Hepatocyte (in vitro differentiated cells): ENCODE measurements around the gene PDIA6. TPM values are rescaled to one million over a fixed set of nuclear protein-coding genes. Genes with fewer than 3 reads are reported as not detected.
"Not testable (repeated sequence)": the region's sequence is repeated elsewhere in the genome, so short reads cannot be mapped to it uniquely, and the experiment has no call there.

Experiments used
- DNase-seq: peaks from one replicate; pipeline ENCODE4 v3.0.0-alpha.2; 2016; ENCODE audit warnings: low spot score
- H2AFZ ChIP-seq: fragments of 200-600 bp; sonication (generic); 2 replicates; pipeline ENCODE4 v1.6.0; 2016; ENCODE audit warnings: antibody characterized with exemption, mild to moderate bottlenecking
- H3K27ac ChIP-seq: fragments of 200-600 bp; sonication (generic); 2 replicates; pipeline ENCODE4 v1.5.1; 2016; ENCODE audit warnings: mild to moderate bottlenecking
- H3K27me3 ChIP-seq: fragments of 200-600 bp; sonication (generic); 2 replicates; pipeline ENCODE4 v1.6.1; 2016
- H3K36me3 ChIP-seq: fragments of 200-600 bp; sonication (generic); replicated peaks from 2 replicates; pipeline ENCODE4 v1.5.1; 2016; ENCODE audit warnings: low read depth; ENCODE audit not compliant: insufficient read depth
- H3K4me1 ChIP-seq: fragments of 200-600 bp; sonication (generic); 2 replicates; pipeline ENCODE4 v1.5.1; 2016; ENCODE audit warnings: mild to moderate bottlenecking, moderate library complexity; ENCODE audit not compliant: insufficient read depth
- H3K4me2 ChIP-seq: fragments of 200-600 bp; sonication (generic); 2 replicates; pipeline ENCODE4 v1.6.0; 2016
- H3K4me3 ChIP-seq: fragments of 200-600 bp; sonication (generic); 2 replicates; pipeline ENCODE4 v1.5.1; 2016; ENCODE audit warnings: mild to moderate bottlenecking
- H3K79me2 ChIP-seq: fragments of 200-600 bp; sonication (generic); 2 replicates; pipeline ENCODE4 v1.6.0; 2017; ENCODE audit warnings: mild to moderate bottlenecking
- H3K9me2 ChIP-seq: fragments of 200-600 bp; sonication (generic); replicated peaks from 2 replicates; pipeline ENCODE4 v1.6.0; 2017; ENCODE audit warnings: mild to moderate bottlenecking; ENCODE audit not compliant: insufficient read depth
- H3K9me3 ChIP-seq: fragments of 200-600 bp; sonication (generic); 2 replicates; pipeline ENCODE4 v1.5.1; 2016; ENCODE audit warnings: low read depth, mild to moderate bottlenecking
- H4K20me1 ChIP-seq: fragments of 200-600 bp; sonication (generic); 2 replicates; pipeline ENCODE4 v1.6.0; 2016; ENCODE audit warnings: mild to moderate bottlenecking; ENCODE audit not compliant: insufficient read depth, poor library complexity, severe bottlenecking
- EZH2 ChIP-seq: fragments of 200-600 bp; sonication (generic); IDR thresholded peaks from 2 replicates; pipeline ENCODE4 v1.6.1; 2016; ENCODE audit warnings: antibody characterized with exemption, mild to moderate bottlenecking, borderline replicate concordance
- EZH2phosphoT487 ChIP-seq: fragments of 200-600 bp; sonication (generic); IDR thresholded peaks from one replicate; pipeline ENCODE4 v1.6.1; 2018; ENCODE audit warnings: antibody characterized with exemption, mild to moderate bottlenecking, low read depth, moderate library complexity; ENCODE audit not compliant: unreplicated experiment, severe bottlenecking
- WGBS: methylation state at CpG from one replicate; pipeline ENCODE4 v1.1.6; 2016; ENCODE audit warnings: low lambda C conversion rate; ENCODE audit errors: missing lambda C conversion rate; 5-methylcytosine and 5-hydroxymethylcytosine counted together
- polyA plus RNA-seq: library from polyadenylated mRNA; unstranded; fragments of >200 nt; fragmentation: Nextera tagmentation; extraction: Ambion mirVana; gene quantifications from 2 replicates; pipeline ENCODE4 v1.2.1, GENCODE V29; 2016
- total RNA-seq: library from RNA; depleted of rRNA; stranded (reverse); fragments of >200 nt; gene quantifications from 2 replicates; pipeline ENCODE4 v1.2.3, GENCODE V29; 2014
- TF ChIP-seq, protein P1 (sequence below): fragments of 200-600 bp; sonication (generic); IDR thresholded peaks from 2 replicates; pipeline ENCODE4 v1.5.1; 2016; ENCODE audit warnings: antibody characterized with exemption, mild to moderate bottlenecking; ENCODE audit not compliant: poor library complexity

The PDIA6 gene
- total and polyA plus RNA-seq, 2 experiments from 2014 or later: 507 to 715 TPM

DNA sequence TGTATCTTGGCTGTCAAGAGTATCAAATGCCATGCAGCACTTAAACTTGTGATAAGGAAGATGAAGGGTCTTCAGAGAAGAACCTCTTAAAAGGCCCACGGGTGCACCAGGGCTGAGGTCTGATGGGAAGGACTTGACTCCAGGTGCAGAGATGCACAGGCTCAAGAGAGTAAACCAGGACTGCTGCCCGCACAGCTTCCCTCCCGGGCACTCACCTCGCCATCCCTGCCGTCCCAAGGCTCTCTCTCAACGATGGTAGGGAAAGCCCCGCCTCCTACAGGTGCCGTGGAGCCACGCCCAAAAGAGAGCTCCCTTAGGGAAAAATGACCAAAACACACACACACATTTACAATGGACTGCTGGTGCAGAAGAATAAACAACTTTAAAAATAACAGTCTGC, 27.9 kb downstream of the PDIA6 start:
- Histone ChIP-seq H2AFZ (no peak overlapping the region), H3K9me2 (no peaks in the 10 kb centered on the region), H3K27ac (no peak overlapping the region), H3K36me3 (peaks cover 5% of the 10 kb centered on the region), H3K4me1 (no peaks in the 10 kb centered on the region), H3K27me3 (no peaks in the 10 kb centered on the region), H3K4me3 (no peak overlapping the region), H4K20me1 (no peaks in the 10 kb centered on the region), H3K4me2 (no peak overlapping the region), H3K79me2 (no peaks in the 10 kb centered on the region), H3K9me3 (no peaks in the 10 kb centered on the region)
- 80% methylated on average over 9 of the region's 9 CpGs for WGBS
- no peak for DNase-seq
- TF ChIP-seq, protein P1, sequence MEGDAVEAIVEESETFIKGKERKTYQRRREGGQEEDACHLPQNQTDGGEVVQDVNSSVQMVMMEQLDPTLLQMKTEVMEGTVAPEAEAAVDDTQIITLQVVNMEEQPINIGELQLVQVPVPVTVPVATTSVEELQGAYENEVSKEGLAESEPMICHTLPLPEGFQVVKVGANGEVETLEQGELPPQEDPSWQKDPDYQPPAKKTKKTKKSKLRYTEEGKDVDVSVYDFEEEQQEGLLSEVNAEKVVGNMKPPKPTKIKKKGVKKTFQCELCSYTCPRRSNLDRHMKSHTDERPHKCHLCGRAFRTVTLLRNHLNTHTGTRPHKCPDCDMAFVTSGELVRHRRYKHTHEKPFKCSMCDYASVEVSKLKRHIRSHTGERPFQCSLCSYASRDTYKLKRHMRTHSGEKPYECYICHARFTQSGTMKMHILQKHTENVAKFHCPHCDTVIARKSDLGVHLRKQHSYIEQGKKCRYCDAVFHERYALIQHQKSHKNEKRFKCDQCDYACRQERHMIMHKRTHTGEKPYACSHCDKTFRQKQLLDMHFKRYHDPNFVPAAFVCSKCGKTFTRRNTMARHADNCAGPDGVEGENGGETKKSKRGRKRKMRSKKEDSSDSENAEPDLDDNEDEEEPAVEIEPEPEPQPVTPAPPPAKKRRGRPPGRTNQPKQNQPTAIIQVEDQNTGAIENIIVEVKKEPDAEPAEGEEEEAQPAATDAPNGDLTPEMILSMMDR: no peak
- TF ChIP-seq EZH2phosphoT487: no peak
- TF ChIP-seq EZH2: no peak

DNA sequence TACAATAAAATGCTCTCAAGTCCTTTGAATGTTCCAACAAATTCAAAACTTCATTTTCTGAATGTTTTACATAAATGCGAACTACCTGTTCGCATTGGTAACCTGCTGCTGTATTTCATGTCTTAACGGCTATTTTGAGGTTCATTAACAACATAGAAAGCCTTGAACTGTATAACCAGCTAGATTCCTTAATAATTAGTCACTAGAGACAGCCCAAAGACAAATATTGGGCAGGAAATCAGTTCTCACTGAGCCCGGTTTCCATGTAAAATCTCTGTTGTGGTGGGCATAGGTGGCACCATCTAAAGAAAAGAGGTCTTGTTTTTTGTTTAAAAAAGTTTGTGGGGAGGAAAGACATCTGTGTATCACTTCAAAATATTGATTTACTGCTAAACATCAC, 29.2 kb downstream of the PDIA6 start:
- no peak for TF ChIP-seq EZH2phosphoT487
- TF ChIP-seq, protein P1: no peak
- no peak for TF ChIP-seq EZH2
- Histone ChIP-seq H3K27me3 (no peaks in the 10 kb centered on the region), H3K9me2 (no peaks in the 10 kb centered on the region), H4K20me1 (no peaks in the 10 kb centered on the region), H3K4me2 (no peak overlapping the region), H3K27ac (no peak overlapping the region), H3K4me1 (no peaks in the 10 kb centered on the region), H3K4me3 (no peak overlapping the region), H3K36me3 (peaks cover 5% of the 10 kb centered on the region), H2AFZ (no peak overlapping the region), H3K79me2 (no peaks in the 10 kb centered on the region), H3K9me3 (no peaks in the 10 kb centered on the region)
- DNase-seq: no peak
- 87% methylated on average over 4 of the region's 4 CpGs for WGBS

DNA sequence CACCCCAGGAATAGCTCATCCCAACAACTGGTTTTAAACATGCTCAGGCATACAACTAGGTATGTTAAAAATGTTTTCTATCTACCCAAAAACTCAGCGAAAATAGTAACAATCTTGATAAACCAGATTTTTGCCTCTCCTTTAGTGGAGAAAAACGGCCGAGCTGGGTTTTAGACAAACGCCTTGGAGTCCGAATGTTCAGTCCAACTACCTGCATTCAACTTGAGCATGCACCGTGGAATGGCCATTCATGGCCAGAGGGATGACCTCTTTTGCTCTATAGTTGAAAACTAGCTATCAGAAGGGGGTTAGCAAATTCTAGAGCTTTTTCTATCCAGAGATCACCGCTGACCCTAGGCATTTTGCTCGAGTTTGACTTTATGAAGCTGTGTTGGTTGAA, 30.8 kb downstream of the PDIA6 start:
- Histone ChIP-seq H3K79me2 (no peaks in the 10 kb centered on the region), H3K27ac (no peak overlapping the region), H3K36me3 (peaks cover 5% of the 10 kb centered on the region), H4K20me1 (no peaks in the 10 kb centered on the region), H2AFZ (no peak overlapping the region), H3K4me2 (no peak overlapping the region), H3K4me1 (no peaks in the 10 kb centered on the region), H3K4me3 (no peak overlapping the region), H3K9me3 (no peaks in the 10 kb centered on the region), H3K27me3 (no peaks in the 10 kb centered on the region), H3K9me2 (no peaks in the 10 kb centered on the region)
- no peak for DNase-seq
- no peak for TF ChIP-seq EZH2phosphoT487
- TF ChIP-seq, protein P1: no peak
- no peak for TF ChIP-seq EZH2
- 92% methylated on average over 8 of the region's 8 CpGs for WGBS

DNA sequence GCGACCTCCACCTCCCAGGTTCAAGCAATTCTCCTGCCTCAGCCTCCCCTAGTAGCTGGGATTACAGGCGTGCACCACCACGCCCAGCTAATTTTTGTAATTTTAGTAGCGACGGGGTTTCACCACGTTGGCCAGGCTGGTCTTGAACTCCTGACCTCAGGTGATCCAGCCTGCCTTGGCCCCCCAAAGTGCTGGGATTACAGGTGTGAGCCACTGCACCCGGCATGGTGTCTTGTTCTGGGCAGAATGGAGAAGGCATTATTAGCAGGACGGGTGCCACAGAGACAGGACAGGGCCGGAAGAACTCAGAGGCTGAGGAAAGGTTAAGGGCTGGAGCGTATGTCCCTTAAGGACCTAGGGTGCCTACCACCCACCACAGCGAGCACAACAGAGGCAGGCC, 31.8 kb downstream of the PDIA6 start:
- H3K9me3 ChIP-seq, DNase-seq, H3K4me2 ChIP-seq, H3K27me3 ChIP-seq, H3K4me3 ChIP-seq, H4K20me1 ChIP-seq, H3K79me2 ChIP-seq, H3K9me2 ChIP-seq, H3K4me1 ChIP-seq, H2AFZ ChIP-seq, H3K36me3 ChIP-seq, H3K27ac ChIP-seq: not testable (repeated sequence)
- WGBS: 99% methylated on average over 11 of the region's 11 CpGs
